Central memory CD8-positive, alpha-beta T cell (primary cell): ENCODE data around the gene RTN4RL1.

Experiments used
- ATAC-seq: fragments of 150-1000 bp; cut with Tn5 transposase; replicated peaks from 2 replicates; pipeline ENCODE4 v1.10.0; 2022; ENCODE audit warnings: mild to moderate bottlenecking, moderate FRiP score, moderate number of reproducible peaks; ENCODE audit not compliant: poor library complexity, severe bottlenecking; ENCODE audit errors: extremely low read depth
- DNase-seq, 2 donors: peaks; one replicate each; pipeline ENCODE4 v3.0.0; 2021; ENCODE audit warnings: low spot score in 2 of 2
- H3K27ac Mint-ChIP-seq: one replicate; pipeline ENCODE4 v1.8.0; 2022; ENCODE audit warnings: low read depth, mild to moderate bottlenecking, moderate library complexity, mixed read lengths
- H3K27me3 Mint-ChIP-seq: one replicate; pipeline ENCODE4 v1.8.0; 2022; ENCODE audit warnings: mixed read lengths
- H3K36me3 Mint-ChIP-seq: one replicate; pipeline ENCODE4 v1.8.0; 2022; ENCODE audit warnings: mild to moderate bottlenecking, moderate library complexity, mixed read lengths; ENCODE audit not compliant: insufficient read depth
- H3K4me1 Mint-ChIP-seq: one replicate; pipeline ENCODE4 v1.8.0; 2022; ENCODE audit warnings: mixed read lengths
- H3K4me3 Mint-ChIP-seq: one replicate; pipeline ENCODE4 v1.8.0; 2022; ENCODE audit warnings: mild to moderate bottlenecking, moderate library complexity, mixed read lengths
- H3K9me3 Mint-ChIP-seq: one replicate; pipeline ENCODE4 v1.8.0; 2022; ENCODE audit warnings: mixed read lengths

RTN4RL1 gene

GRCh38 chr17:2011411-2012371, 13.4 kb downstream of the RTN4RL1 start:
- no peak overlapping the region for H3K27ac Mint-ChIP-seq
- H3K9me3 Mint-ChIP-seq, result no peaks in the 10 kb centered on the region
- ATAC-seq, result no peak
- H3K4me1 Mint-ChIP-seq, result no peaks in the 10 kb centered on the region
- DNase-seq, result no peak
- peaks cover 2% of the 10 kb centered on the region for H3K36me3 Mint-ChIP-seq
- H3K4me3 Mint-ChIP-seq, result no peak overlapping the region
- peaks cover 41% of the 10 kb centered on the region for H3K27me3 Mint-ChIP-seq

DNA sequence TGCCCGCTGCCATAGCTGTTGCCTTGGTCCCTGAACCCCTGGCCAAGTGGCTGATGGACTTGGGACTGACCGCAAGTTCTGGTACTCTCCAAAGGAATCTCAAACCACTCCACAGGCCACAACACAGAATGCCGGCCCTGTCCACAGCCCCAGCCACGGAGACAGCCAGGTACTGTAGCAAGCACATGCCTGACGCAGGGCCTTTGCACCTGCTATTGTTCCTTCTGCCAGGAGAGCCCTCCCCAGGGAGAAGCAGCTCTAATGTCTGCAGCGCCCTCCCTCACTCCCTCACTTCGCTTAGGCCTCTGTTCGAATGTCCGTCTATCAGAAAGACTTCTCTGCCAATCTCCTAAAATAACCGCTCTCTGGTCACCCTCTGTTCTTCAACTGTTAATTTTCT, 15.4 kb downstream of the RTN4RL1 start:
- H3K27me3 Mint-ChIP-seq, result peaks cover 29% of the 10 kb centered on the region
- peaks cover 2% of the 10 kb centered on the region for H3K36me3 Mint-ChIP-seq
- no peak overlapping the region for H3K4me3 Mint-ChIP-seq
- DNase-seq (no peak), ATAC-seq (no peak)
- H3K9me3 Mint-ChIP-seq, result no peaks in the 10 kb centered on the region
- no peak overlapping the region for H3K27ac Mint-ChIP-seq
- no peaks in the 10 kb centered on the region for H3K4me1 Mint-ChIP-seq

DNA sequence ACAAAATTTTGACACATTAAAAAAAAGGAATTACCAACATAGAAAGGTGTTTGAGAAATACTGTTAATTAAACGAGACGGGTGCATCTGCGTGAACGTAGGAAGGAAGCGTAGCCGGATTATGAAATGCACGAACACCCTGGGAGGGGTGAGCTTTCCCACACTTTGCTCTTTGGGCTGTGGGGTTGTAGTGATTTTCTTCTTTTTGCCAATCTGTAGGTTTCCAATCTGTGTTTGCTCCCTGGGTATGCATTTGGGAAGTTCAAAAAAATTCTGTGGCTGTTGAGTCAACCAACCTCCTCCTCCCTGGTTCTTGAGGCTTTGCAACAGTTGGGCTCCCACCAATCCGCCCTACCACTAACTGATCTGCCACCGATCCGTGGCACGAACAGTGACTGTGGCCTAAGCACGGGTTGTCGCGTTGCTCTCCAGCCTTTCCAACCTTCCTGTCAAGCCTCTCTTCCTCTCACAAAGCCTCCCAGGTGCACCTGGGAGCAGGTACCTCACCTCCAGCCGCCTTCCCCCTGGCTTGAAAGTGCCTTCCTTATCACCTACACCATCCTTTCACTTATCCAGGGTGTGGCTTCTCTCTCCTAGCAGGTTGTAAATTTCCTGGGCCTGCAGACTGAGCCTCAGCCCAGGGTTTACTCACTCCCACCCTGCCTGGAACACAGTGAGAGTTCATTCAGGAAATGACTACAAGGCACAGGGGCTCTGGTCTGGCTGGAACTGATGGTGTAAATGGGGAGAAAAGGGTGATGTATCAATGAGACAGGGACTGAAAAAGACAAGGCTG, 16.6 kb downstream of the RTN4RL1 start:
- no peak for DNase-seq
- ATAC-seq, result no peak
- H3K4me1 Mint-ChIP-seq, result no peaks in the 10 kb centered on the region
- peaks cover 2% of the 10 kb centered on the region for H3K36me3 Mint-ChIP-seq
- H3K27me3 Mint-ChIP-seq, result peaks cover 17% of the 10 kb centered on the region
- H3K9me3 Mint-ChIP-seq, result no peaks in the 10 kb centered on the region
- H3K4me3 Mint-ChIP-seq, result no peak overlapping the region
- no peak overlapping the region for H3K27ac Mint-ChIP-seq

DNA sequence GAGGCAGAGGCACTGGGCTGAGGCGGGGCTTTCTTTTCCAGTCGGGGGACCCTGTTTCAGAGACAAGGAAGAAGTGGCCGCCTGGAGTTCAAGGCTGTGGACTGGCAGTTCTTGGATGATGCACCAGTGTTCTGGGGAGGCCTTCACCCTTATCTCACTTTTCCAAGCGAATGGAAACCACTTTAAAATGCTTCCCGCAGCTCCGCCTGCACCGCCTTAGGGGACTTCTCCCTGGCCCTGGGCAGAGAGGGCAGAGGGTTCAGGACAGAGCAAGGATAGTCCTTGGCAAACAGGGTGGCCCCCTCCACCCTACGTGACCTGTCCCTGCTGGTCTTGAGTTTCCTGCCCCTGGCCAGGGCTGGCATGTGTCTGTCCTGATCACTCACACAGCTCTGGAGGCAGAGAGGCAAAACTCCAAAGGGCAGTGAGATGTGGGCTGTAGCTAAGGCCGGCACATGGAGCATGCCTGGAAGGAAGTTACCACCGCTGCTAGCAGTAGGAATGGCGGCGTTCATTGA, 20.6 kb downstream of the RTN4RL1 start:
- DNase-seq (no peak), ATAC-seq (no peak)
- Mint-ChIP-seq H3K27me3 (peaks cover 17% of the 10 kb centered on the region), H3K4me1 (no peaks in the 10 kb centered on the region), H3K9me3 (no peaks in the 10 kb centered on the region), H3K36me3 (peaks cover 2% of the 10 kb centered on the region), H3K4me3 (no peak overlapping the region), H3K27ac (no peak overlapping the region)

DNA sequence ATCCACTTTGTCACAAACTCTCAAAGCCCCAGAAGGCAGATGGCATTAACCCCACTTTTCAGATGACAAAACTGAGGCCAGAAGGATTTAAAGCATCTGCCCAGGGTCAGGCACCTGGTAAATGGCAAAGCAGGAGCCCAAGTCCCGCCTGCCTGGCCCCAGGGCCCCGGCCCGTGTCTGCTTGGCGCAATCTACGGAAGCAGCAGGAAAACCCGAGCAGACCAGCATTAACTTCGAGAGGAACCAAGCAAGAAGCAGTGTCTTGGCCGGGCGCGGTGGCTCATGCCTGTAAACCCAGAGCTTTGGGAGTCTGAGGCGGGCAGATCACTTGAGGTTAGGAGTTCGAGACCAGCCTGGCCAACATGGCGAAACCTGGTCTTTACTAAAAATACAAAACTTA, 21.6 kb downstream of the RTN4RL1 start:
- Mint-ChIP-seq H3K9me3 (no peaks in the 10 kb centered on the region), H3K4me1 (no peaks in the 10 kb centered on the region), H3K4me3 (no peak overlapping the region), H3K27me3 (peaks cover 27% of the 10 kb centered on the region), H3K36me3 (peaks cover 6% of the 10 kb centered on the region), H3K27ac (no peak overlapping the region)
- ATAC-seq (no peak), DNase-seq (no peak)

DNA sequence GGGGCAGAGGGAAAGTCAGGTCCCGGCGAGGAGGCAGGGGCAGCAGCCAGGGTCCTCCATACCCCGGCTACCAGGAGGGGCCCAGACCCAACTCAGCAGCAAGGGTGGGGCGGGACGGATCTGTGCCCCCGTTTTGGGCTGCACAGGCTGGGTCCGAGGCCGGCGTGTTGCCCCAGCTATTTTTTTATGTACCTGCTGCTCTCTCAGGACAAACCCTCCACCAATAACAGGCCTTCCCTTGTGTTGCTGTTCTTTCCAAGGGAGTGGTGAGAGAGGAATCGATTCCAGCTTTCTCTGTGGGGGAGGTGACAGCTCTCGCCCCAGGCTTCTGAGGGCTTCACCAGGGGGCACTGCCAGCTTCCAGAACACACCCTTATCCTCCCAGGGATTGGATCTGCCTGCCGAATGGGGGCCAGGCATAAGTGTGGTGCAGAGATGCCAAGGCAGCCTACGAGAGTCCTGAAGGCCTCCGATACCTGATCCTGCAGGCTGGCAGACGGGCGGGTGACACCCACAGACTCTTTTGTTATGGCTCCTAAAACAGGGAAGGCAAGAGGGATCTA, 22.3 kb downstream of the RTN4RL1 start:
- H3K9me3 Mint-ChIP-seq, result no peaks in the 10 kb centered on the region
- H3K27ac Mint-ChIP-seq, result no peak overlapping the region
- no peak overlapping the region for H3K4me3 Mint-ChIP-seq
- no peak for ATAC-seq
- H3K27me3 Mint-ChIP-seq, result peaks cover 27% of the 10 kb centered on the region
- DNase-seq, result no peak
- no peaks in the 10 kb centered on the region for H3K4me1 Mint-ChIP-seq
- H3K36me3 Mint-ChIP-seq, result peaks cover 6% of the 10 kb centered on the region

DNA sequence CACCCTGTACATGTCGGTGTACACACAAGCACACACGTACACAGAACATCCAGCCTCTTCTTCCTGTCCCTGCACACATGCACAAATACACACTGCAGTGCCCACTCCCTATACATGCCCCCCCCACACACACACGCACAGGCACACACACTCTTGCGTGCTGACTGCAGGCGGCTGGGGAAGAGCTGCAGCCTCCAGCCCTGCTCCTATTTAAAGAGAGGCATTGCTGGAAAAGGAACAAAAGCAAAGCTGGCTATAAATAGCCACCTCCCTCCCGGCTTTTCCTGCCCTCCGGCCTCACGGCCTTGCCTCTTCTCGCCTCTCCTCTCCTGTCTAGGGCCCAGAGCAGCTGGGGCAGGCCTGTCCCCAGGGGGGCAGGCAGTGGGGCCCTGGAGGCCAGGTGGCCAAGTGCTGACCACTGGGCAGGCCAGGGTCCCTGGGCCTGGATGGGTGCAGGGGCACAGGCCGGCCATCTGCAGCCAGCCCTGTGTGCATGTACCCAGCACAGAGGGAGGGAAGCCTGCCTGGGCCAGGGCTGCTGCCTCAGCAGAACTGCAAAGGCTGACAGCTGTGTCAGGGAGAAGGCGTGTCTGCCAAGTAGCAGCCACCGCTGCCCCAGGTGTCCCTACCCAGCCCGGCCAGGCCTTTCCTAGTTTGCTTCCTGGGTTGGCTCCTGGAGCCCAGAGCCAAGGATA, 25.4 kb downstream of the RTN4RL1 start:
- Mint-ChIP-seq H3K27me3 (peaks cover 57% of the 10 kb centered on the region), H3K4me3 (peak overlapping the region; percentile 33), H3K27ac (no peak overlapping the region), H3K4me1 (no peaks in the 10 kb centered on the region), H3K9me3 (no peaks in the 10 kb centered on the region), H3K36me3 (peaks cover 4% of the 10 kb centered on the region)
- DNase-seq (no peak), ATAC-seq (no peak)

GRCh38 chr17:1997927-1998742, 27.0 kb downstream of the RTN4RL1 start:
- no peaks in the 10 kb centered on the region for H3K9me3 Mint-ChIP-seq
- ATAC-seq (peak; percentile 36), DNase-seq (no peak)
- peaks cover 4% of the 10 kb centered on the region for H3K36me3 Mint-ChIP-seq
- no peak overlapping the region for H3K4me3 Mint-ChIP-seq
- H3K27ac Mint-ChIP-seq, result no peak overlapping the region
- no peaks in the 10 kb centered on the region for H3K4me1 Mint-ChIP-seq
- H3K27me3 Mint-ChIP-seq, result peaks cover 65% of the 10 kb centered on the region

DNA sequence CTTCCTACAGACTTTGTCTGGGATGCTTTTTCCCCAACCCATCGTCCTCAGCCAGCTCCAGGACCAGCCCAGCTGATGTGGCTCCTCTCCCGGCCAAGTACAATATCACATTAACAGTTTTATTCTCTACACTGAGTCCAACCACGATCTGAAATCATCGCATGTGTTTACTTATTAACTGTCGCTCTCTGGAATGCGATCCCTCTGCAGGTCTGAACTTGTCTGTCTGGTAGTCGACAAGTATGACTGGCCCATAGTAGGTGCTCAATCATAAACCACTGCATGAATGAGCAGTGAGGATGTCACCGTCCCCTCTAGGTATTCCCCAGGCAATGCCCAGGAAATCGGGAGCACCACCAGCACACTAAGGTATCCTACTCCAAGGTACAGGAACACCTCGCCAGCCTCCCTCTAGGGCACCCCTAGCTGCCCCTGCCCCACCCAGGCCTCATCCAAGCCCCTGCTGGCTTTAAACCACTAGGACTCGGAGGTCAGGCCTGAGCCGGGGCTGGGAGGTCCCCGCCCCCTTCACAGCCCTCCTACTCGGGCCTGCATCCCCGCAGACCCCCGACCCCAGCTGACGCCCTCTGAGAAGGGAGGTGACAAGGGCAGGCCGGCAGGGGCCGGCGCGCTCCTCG, 27.7 kb downstream of the RTN4RL1 start:
- ATAC-seq (no peak), DNase-seq (no peak)
- H3K27ac Mint-ChIP-seq, result no peak overlapping the region
- H3K9me3 Mint-ChIP-seq, result no peaks in the 10 kb centered on the region
- H3K27me3 Mint-ChIP-seq, result peaks cover 65% of the 10 kb centered on the region
- H3K4me3 Mint-ChIP-seq, result no peak overlapping the region
- H3K4me1 Mint-ChIP-seq, result no peaks in the 10 kb centered on the region
- peaks cover 4% of the 10 kb centered on the region for H3K36me3 Mint-ChIP-seq

GRCh38 chr17:1996800-1997288, 28.3 kb downstream of the RTN4RL1 start:
- Mint-ChIP-seq H3K27ac (no peak overlapping the region), H3K36me3 (peaks cover 4% of the 10 kb centered on the region), H3K4me1 (no peaks in the 10 kb centered on the region), H3K4me3 (no peak overlapping the region), H3K27me3 (peaks cover 65% of the 10 kb centered on the region), H3K9me3 (no peaks in the 10 kb centered on the region)
- DNase-seq, result no peak
- ATAC-seq, result no peak
